Fibroblast of skin of left quadriceps (primary cell): ENCODE measurements around the gene PLEKHG1.
A peak's percentile ranks its signal among the peaks of the same experiment; 100 is the strongest.

Experiments
- DNase-seq, 2 experiments: peaks; one replicate each; pipeline ENCODE4 v3.0.0-alpha.2; 2013; ENCODE audit warnings: low read depth in 2 of 2

Gene PLEKHG1

DNA sequence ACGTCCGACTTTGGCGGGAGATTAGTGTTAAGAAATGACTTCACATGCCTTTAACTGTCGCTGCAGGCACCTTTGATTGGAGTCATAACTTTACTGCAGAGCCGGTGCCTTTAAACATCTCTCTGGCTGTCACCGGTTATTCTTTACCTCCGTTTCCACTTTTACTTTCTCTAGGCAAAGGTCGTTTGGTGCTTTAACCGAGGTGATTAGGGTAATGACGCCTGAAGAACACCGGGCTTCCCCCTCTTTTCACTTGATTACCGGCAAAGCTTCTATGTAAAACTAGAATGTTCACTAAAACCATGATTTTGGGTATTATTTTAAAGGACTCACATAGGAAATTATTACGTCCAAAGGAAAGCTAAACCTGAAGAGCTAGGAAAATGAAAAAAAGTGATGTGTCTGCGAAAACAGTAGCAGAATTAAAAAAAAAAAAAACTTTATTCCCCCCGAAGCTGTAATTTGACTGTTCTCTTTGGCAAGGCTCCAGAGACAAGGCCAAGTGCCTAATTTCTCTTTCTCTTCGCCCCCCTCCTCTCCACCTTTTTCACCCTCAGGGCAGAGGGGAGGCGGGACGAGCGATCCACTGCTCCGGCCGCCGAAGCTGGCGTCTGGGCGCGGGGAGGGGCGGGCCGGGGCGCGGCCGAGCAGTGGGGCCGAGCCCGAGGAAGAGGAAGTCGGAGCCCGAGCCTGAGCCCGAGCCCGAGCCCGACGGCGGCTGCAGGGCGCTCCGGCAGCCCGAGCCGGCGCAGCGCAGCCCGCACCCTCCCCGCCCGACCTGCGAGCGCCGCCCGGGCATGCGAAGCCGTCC is at the start of gene PLEKHG1:
Gene PLEKHG1 (plus strand): TSS at position 687 of the 811 bp plus-strand sequence. CDS start 133,797 bp downstream, outside the sequence.
- DNase-seq = peak in 1 of 2 experiments; percentile 16

DNA sequence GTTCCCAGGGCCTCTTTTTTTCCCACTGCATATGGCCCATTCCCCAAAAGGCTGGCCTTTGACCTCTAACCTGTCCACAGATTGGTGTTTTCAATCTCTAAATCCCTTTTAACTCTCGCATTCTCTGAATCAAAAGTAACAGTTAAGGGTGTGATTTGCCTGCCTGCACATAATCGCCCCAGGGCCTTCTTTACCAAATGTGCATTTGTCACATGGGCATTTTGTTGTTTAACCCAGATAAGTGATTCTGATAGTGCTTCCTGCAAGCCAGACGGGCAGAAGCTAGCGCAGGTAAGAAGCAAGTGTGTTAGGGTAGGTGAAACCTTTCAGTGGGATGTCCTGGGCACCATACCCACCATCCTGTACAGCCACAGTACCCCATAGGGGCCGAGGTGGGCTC is 49.4 kb upstream of the PLEKHG1 start:
- no peak for DNase-seq

DNA sequence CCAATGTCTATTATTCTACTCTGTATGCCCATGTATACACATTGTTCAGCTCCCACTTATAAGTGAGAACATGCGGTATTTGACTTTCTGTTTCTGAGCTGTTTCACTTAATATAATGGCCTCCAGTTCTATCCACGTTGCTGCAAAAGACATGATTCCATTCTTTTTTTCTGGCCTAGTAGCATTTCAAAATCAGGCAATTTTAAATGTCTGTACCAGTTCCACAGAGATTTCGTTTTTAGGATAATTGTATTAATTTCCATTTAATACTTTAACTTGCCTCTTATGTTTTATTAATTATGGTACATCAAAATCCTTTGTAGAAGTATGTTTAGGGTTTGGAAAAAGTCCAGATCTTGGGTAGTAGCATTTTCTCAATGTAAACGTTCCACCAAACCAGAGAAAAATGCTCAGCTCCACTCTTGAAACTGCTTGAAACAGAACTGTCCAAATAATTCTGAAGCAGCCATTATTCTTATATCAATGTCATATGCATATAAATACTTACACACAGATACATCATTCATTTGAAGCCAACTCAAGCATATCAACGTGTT is 42.6 kb upstream of the PLEKHG1 start:
- DNase-seq = no peak

DNA sequence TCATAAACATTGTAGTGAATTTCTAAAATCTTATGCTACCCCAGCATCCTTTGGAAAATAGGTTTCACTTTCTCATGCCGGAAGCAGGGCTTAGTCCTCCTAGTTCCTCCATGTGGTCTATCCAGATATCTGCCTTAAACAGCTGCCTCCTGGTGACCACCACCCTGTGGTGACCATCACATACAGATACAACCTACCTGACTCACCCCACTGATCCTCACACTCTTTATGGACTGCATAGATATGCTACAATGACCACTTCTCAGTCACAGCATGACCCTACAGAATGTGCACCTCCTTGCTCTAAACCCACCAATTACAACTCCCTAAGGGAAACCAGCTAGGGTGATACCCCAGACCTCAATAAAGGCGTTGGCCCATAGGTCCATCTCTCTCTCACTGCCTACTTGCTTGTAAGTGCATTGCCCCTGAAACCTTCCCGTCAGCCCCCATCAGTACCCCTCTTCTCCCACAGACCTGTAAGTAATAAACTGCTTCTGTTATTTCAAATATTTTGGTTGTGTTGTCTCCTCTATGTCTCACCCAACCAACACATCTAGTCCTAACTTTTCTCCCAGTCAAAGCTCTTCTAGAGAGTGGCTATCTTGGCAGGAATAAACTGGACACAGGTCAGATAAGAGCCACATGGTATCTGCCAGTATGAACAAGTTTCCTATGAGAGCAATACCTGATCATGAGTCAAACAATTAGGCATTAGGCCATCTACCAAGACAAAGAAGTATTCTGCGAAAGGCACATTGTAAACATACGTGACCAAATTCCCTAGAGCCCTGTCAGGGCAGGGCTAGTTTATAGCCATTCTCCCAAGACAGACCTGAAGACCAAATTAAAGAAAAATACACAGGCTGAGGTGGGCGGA is 39.4 kb upstream of the PLEKHG1 start:
- no peak for DNase-seq

DNA sequence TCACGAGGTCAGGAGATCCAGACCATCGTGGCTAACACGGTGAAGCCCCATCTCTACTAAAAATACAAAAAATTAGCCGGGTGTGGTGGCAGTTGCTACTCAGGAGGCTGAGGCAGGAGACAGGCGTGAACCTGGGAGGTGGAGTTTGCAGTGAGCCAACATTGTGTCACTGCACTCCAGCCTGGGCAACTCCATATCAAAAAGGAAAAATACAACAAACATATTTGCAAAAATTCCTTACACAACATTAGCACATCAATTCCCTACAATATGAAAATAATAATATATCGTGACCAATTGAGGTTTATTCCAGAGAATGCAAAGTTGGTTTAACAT is 38.8 kb upstream of the PLEKHG1 start:
- no peak for DNase-seq

DNA sequence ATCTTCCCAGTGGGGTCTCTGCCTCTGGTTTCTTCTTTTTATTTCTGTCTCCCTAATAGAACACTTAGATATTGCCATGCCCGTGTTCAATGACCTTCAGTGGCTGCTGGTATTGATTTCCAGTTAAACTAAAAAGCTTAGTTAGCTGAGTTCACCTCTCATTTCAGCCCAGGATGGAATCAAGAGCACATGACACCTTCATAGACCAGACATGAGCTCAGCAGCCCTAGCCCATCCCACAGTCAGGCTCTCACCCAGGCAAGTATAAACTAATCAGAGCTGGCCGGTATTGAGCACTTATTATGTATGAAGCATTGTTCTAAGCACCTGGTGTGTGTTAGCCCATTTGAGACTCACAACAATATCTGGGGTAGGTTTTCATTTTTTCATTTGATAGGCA is 33.7 kb upstream of the PLEKHG1 start:
- DNase-seq = no peak

DNA sequence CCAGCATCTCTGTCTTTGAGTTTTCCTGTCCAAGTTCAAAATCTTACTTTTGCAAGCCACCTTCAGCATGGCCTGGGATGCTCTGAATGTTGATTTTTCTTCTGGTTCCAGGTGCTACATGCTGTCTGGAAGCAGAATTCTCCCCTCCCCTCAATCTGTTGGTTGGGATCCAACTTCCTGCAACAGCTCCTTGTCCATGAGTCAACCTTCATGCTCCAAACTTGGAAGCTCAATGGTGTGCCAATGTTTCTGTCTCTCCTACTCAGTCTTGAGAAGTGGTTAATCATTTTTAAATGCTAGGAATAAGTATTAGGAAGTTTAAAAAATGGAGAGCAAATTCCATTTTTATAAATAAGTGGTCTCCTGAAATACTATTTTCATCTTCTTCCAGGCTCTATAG is 33.2 kb upstream of the PLEKHG1 start:
- no peak for DNase-seq

DNA sequence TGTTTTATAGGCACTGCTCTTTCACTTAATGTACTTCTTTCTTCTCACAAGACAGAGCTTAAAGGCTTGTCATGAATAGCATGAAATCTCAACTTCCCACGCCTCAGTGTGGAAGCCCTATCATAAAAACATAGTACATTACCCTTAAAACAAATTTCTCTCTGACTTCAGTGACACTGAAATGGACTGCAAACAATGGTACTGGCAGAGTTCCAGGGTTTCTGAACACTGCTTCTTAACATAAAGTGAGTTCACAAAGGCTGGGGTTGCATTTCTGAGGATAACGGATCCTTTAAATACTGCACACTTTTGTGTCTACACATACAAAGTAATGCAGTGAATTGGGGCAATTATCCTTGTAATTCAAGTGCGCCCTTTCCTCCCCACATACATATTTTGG is 32.3 kb upstream of the PLEKHG1 start:
- DNase-seq = no peak

DNA sequence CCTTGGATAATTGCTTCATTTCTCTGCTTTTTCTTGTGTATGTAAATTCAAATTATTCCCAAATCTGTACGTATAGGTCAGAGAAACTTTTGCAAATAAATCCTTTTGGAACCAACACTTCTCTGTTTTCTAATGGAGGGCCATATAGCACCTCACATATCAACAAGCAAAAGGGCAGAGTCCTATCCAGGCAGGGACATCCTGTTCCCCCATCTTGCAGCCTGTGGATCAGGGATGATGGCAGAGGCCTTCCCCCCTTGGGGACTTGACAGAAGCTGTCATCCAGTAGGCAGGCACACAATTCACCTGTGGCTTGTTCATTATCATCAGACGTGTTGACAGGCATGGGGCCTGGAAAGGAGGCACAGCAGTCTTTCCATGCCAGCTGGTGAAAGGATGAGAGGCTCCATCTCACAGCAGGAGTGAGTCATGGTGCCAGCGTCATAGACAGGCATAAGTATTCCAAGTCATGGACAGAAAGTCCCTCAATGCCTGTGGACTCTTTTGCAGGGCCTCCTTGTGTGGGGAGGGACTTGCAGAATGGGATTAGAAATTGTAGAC is 31.8 kb upstream of the PLEKHG1 start:
- no peak for DNase-seq

DNA sequence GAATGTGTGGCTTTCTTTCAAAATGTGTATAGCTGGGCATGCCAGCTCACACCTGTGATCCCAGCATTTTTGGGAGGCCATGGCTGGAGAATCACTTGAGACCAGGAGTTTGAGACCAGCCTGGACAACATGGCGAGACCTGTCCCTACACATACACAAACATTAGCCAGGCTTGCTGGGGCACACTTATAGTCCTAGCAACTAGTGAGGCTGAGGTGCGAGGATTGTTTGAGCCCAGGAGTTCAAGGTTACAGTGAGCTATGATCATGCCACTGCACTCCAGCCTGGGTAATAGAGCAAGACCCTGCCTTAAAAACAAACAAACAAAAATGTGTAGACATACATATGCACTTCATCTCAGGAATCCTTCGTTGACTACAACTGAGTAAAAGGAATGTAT is 31.1 kb upstream of the PLEKHG1 start:
- DNase-seq = no peak

DNA sequence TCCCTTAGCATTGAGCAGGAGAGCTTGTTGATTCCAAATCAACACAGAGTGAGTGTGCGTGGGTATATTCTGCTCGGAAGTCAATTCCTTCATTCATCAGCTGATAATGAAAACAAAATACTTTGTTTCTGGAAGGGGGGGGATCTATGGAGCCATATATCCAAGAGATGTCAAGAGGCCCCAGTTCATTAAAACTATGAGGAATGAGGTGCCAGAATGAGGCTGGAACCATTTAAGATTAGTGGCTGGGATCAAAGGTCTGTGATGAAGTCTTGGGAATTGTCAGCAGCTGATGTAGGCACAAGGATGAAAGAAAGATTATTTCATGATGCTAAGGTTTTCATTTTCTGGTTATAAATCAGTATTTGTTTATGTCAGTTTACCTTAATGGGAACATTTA is 30.5 kb upstream of the PLEKHG1 start:
- DNase-seq = no peak

DNA sequence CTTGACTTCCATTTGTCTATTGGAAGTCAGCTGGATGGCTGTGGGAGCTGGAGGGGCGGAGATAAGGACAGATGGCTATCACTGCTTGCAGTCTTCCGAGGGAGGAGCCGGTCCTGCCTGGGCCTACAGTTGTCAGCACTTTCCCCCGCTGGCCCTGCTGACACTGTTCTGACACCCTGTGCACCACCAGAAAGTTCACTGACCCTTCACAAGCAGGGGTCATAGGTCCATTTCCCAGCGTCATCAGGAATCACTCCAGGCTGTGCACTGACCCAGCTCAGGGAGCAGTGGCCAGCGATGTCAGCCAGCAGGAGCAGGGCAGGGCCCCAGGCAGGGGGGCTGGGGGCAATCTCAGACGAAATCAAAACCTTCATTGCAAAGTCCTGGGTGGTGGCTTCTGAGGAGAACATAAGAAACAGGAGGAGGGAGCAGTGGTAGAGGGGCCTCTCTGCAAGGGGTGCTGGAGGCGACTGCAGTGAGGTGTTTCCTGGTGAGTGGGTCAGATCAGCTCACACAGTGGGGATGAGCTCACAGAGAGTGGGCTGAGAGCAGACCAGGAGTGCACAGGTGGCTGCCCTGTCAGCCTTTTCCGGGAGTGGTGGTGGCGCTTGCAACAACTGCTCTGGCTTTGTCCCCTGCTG is 26.5 kb upstream of the PLEKHG1 start:
- no peak for DNase-seq

DNA sequence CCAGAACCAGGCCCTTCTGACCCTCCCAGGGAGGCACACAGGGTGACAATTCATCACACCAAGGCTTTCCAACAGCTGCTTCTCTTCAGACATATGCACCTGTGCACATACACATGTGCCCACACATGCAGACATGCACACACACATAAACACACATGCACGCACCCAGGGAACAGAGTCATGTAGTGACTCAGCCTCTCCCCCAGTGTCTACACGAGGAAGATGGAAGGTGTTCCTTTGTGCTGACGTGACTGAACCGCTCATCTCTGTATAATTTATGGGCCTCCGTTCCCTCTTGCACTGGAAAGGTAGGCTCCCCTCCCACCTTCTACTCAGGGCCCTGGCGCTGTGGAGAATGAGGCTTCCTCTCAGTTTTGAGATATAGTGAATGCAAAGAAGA is 23.8 kb upstream of the PLEKHG1 start:
- DNase-seq = no peak

DNA sequence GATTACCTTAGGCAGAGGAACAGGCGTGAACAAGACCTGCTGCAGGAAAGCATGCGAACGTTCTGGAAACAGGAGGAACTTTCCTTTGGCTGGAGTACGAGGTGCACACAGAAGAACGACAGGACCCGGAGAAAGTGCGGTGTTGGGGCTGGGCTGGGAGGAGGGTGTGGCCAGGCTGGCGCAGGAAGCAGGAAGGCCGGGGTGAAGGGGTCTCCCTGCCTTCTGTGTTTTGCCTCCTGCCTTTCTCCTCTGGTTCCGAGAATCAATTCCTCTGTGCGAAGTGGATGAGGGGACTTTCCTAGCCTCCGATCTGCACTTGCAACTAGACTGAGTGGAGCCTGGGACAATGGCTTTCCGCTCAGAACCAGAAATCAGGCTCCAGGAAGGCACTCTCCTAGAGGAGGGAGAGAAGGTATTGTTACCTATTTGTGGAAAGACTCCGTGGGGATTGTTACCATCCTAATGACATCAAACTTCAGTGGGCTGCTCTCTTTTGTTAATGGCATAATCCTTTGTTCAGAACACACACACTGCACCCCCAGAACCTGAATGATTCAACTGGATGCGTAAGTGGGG is 22.9 kb upstream of the PLEKHG1 start:
- DNase-seq = no peak

DNA sequence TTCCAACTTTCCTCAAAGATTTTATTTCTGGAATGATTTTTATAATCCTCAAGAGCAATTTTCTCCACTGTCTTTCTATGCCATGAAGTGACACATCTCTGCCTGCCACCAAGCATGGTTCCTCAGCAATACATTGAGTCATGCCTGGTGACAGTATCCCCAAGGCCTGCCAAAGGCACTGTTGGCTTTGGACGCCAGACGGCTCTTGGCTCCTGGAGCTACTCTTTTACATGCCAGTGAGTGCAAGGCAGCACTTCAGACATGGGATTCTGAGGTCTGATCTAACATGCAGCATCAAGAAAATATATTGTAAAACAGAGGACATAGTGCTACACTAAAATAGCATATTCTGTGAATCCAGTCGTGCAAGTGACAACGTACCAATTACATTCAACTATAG is 20.1 kb upstream of the PLEKHG1 start:
- no peak for DNase-seq

DNA sequence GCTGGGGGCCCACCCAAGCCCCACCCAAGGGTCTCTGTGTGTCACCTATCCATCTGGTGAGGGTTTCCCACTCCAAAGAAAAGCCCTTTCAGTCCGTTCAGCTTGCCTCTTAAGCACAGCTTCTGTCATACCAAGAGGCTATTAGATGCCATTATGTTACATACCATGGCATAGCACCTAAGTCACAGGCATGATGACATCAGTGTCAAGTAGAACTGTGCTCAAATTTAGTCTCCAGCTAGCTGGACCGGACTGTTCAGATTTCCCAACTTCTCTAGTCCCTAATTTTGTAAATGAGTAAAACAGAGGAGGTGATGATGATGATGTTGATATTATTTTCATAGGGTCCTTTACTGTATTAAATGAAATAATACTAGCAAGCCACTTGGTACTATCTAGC is 19.2 kb upstream of the PLEKHG1 start:
- no peak for DNase-seq

DNA sequence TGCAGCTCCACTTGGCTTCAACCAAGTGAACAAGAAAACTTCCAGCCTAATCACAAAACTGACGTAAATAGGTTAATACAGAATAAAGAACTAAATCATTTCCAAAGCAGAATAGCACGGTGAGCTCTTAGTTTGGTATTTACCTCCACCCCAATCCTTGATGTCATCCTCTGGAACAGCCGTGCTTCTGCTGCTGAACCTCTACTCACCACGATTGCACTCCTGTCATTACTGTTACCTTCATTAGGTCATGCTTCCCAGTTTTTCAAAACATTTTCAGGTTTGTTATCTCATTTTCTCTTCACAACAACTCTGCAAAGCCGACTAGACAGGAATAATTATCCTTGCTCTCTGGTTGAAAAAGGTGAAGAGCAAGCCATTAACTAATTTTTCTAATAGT is 15.6 kb upstream of the PLEKHG1 start:
- no peak for DNase-seq

DNA sequence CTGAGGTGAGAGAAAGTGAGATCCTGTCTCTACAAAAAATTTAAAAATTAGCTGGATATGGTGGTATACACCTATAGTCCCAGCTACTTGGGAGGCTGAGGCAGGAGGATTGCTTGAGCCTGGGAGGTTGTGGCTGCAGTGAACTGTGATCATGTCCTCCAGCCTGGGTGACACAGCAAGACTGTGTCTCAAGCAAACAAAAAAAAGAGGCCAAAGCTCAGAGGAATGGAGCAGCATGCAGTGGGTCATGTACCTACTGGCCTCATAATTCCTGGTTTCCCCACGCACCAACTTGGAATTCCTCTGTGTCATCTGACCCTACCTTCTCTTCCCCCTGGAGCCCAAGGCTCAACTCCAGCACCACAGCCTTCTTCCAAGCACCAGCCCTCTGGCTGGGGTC is 15.1 kb upstream of the PLEKHG1 start:
- DNase-seq = no peak

DNA sequence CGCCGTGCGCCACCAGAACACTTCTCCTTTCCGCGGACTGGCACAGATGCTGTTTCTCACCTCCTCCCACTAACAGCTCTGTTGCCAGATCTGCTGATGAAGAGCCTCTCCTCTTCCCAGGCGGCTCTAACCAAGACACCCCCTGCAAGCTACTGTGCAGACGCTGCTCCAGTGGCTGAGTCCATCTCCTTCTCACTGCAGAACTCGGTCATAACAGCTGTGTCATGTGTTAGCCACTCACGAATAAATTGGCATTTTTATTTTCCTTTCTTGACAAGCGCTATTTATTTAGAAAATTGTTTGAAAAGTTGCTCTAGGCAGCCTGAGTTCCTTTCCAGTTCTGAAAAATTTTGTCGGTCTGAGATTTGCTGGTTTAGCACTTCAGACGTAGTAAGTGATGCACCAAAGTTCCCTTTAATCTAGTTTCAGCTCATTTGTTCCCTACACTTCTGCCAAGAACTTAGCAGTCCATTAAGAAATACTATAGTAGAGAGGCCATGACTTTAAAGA is 12.8 kb upstream of the PLEKHG1 start:
- no peak for DNase-seq

DNA sequence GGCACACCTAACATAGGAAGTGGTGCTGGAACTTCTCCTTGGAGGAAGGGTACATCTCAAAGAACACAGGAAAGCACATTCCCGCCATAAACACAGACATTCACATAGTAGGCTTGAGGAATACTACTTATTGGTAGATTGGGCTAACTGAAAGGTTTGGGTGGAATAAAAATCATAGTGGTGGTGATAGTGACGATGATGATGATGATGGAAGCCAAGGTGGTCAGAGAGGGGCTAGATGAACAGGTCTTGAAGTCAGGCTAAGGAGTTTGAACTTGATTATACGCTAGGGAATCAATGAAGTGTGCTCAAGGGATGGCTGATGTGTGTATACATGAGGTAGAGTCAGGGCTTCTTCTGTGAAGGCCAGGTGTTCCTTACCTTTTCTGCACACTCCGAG is 12.0 kb upstream of the PLEKHG1 start:
- DNase-seq = no peak

DNA sequence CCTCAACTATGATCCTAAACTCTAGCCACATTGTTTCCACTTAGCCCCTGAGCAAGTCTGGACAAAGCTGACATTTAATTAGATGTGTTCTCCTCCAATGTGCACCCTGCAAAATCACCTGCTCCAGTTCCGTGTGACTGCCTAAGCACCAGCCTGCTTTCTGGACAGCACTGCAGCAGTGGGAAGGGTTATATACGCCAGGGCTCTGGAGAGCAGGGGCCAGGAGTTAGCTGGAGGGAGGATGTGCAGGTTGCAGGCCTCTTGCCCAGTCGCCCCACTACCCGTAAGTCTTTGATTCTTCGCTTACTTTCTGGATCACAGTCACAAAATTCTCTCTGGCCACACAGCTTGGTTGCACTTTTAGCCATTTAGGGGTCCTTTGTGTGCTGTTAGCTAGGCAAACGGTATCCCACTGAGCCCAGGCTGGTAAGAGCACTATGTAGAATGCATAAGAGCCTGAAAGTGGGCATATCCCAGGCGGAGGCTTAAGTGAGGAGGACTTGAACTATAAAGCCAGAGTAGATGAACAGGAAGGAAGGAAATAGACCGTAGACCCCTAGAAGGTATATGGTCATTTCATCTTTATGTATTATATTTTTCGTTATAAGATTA is 10.7 kb upstream of the PLEKHG1 start:
- no peak for DNase-seq
